ENCODE data around the gene ZNF628. TPM values are rescaled to one million over a fixed set of nuclear protein-coding genes. Genes with fewer than 3 reads are reported as not detected.
A peak's percentile ranks its signal among the peaks of the same experiment; 100 is the strongest.

Gene ZNF628
- total and polyA plus RNA-seq, 2 of the 4 experiments (the other 2 are of a cell fraction) = 0.18 to 1.9 TPM

DNA sequence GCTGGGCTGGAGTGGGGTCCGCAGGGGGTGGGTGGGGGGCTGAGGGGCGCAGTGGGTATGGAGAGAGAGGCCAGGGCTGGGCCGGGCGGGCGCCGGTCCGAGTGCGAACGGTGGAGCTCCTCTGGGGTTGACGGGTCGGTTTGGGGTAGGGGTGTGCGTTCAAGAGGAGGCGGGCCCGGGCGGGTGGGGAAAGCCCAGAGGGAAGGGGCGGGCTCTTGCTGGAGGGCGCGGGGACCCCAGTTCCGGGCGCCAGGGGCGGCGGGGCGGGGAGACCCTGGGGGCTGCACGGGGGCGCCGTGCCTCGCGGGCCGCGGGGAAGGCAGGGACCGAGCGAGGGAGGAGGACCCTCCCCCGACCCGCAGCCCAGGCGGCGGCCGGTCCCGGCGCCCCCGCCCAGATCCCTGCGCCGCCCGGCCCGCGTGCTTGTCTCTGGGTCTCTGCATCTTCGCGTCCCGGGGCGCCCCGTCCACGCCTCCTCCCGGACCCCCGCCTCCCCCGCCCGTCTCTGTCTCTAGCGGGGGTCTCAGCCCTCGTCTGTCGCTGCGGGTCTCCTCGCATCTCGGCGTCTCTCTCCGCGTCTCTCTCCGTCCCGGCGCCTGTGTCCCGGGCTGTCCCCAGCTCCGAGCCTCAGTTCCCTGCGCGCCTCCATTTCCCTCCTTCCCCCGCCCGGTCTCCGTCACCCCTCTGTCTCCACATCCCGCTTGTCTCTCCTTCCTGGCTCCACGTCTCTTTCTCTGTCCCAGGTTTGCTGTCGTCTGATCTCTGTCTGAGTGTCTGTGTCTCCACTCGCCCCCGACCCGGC lies 25.1 kb upstream of the ZNF628 start (continued):
- TF ChIP-seq MAFK (IDR thresholded peaks at IDR 0.05; ENCODE audit: low read depth, low read length) = no peak

- H3K9ac ChIP-seq (ENCODE audit: low read depth, low read length) = no peak overlapping the region
- no peaks in the 10 kb centered on the region for H3K9me3 ChIP-seq (ENCODE audit: control insufficient read depth, insufficient read depth, low read length)
- H3K4me3 ChIP-seq (ENCODE audit: insufficient read depth, low read depth, low read length) = peak overlapping the region; percentile 31; the same call in 1 of the 2 replicates
- H2BK5ac ChIP-seq (ENCODE audit: low read depth, low read length, poor library complexity, severe bottlenecking) = no peak overlapping the region
- in situ Hi-C loops (cut with MboI; ENCODE audit: low sequenced_read_pairs) = no loop called here
- ATAC-seq (ENCODE audit: low read depth) = no peak
- no peak overlapping the region for H4K5ac ChIP-seq (ENCODE audit: low read depth, low read length)
- H2AFZ ChIP-seq (replicated peaks; ENCODE audit: low read length, poor library complexity) = peak overlapping the region; percentile 56
- H3K36me3 ChIP-seq (ENCODE audit: control insufficient read depth, insufficient read depth, low read length) = no peaks in the 10 kb centered on the region; the same call in 1 of the 2 replicates
- no TSS peak for BruUV-seq (replicated peaks)
- peaks cover 32% of the 10 kb centered on the region for H4K20me1 ChIP-seq (ENCODE audit: insufficient read depth, low read length)
- H2BK20ac ChIP-seq (ENCODE audit: low read depth, low read length) = no peak overlapping the region
- 3% methylated on average over 27 of the region's 57 CpGs; no CpG with 5 or more reads in 1 of the 2 experiments for WGBS, 2 experiments (ENCODE audit: extremely low coverage in 2 of 2, insufficient read length in 1 of 2)
- TF ChIP-seq RFX5 (IDR thresholded peaks at IDR 0.05; ENCODE audit: low read depth, low read length) (no peak), CEBPB (IDR thresholded peaks at IDR 0.05; ENCODE audit: low read depth, low read length) (0 out of 2 replicates have a peak, but pooled peaks have one; percentile 4)
- H3K4me1 ChIP-seq (ENCODE audit: control insufficient read depth, insufficient read depth, low read length) = peaks cover 2% of the 10 kb centered on the region; the same call in 1 of the 2 replicates
- peaks cover 0 to 4% of the 10 kb centered on the region in 2 experiments; a peak in 1 of 4 replicates for H3K79me1 ChIP-seq (ENCODE audit: low read depth in 1 of 2, low read length in 2 of 2)
- dilution Hi-C loops (cut with HindIII; ENCODE audit: low sequenced_read_pairs, unreplicated experiment) = no loop called here
- no peak overlapping the region for H3K18ac ChIP-seq (ENCODE audit: low read depth, low read length)
- H3K27me3 ChIP-seq (ENCODE audit: control insufficient read depth, insufficient read depth, low read length) = peaks cover 29% of the 10 kb centered on the region
- DNase-seq = no peak
- intact Hi-C loops (cut with micrococcal nuclease) = loop anchor here (2.0 kb wide), 1 partner anchor 311 kb away; no protein-coding TSS in a partner anchor
- ChIA-PET POLR2A (ENCODE audit: unreplicated experiment) (no interaction called here), CTCF (no interaction called here)
- no peak overlapping the region for H3K14ac ChIP-seq (replicated peaks; ENCODE audit: low read depth, low read length)
- no peak overlapping the region for H2BK15ac ChIP-seq (ENCODE audit: low read depth, low read length)
- no peak overlapping the region for H3K4ac ChIP-seq (ENCODE audit: low read depth, low read length)
- no peak overlapping the region for H3K56ac ChIP-seq (ENCODE audit: extremely low read depth, insufficient read depth, low read length)
- peak overlapping the region; percentile 49; the same call in 1 of the 2 replicates for H3K23ac ChIP-seq (ENCODE audit: low read depth, low read length)
- no peak overlapping the region for H2AK9ac ChIP-seq (replicated peaks; ENCODE audit: low read depth, low read length, poor library complexity)
- H2BK120ac ChIP-seq (ENCODE audit: low read depth, low read length) = no peak overlapping the region
- H3K9me1 ChIP-seq (ENCODE audit: insufficient read depth, low read length) = peaks cover 2% of the 10 kb centered on the region; the same call in 1 of the 2 replicates
- peak overlapping the region; percentile 77 for H3K4me2 ChIP-seq (ENCODE audit: low read depth, low read length)
- H3K27ac ChIP-seq (ENCODE audit: insufficient read depth, low read length) = no peak overlapping the region
- H4K8ac ChIP-seq (ENCODE audit: low read depth in 2 of 2, low read length in 2 of 2) = no peak overlapping the region
- H2AK5ac ChIP-seq (ENCODE audit: low read depth, low read length) = no peak overlapping the region
- H4K91ac ChIP-seq (ENCODE audit: insufficient read depth, low read depth, low read length) = no peak overlapping the region
Measured at GRCh38 chr19:55451965-55452748, 24.3 kb upstream of the ZNF628 start.
